Activated CD4-positive, CD25-positive, alpha-beta regulatory T cell treated with anti-CD3 and anti-CD28 coated beads, Interleukin-2, amount 50 U/mL, for 16 hours (primary cell): ENCODE results near the gene IPO13.

Experiments used
- DNase-seq: peaks from one replicate; pipeline ENCODE4 v3.0.0-alpha.2; 2020; ENCODE audit warnings: low read depth, low spot score

Gene IPO13

DNA sequence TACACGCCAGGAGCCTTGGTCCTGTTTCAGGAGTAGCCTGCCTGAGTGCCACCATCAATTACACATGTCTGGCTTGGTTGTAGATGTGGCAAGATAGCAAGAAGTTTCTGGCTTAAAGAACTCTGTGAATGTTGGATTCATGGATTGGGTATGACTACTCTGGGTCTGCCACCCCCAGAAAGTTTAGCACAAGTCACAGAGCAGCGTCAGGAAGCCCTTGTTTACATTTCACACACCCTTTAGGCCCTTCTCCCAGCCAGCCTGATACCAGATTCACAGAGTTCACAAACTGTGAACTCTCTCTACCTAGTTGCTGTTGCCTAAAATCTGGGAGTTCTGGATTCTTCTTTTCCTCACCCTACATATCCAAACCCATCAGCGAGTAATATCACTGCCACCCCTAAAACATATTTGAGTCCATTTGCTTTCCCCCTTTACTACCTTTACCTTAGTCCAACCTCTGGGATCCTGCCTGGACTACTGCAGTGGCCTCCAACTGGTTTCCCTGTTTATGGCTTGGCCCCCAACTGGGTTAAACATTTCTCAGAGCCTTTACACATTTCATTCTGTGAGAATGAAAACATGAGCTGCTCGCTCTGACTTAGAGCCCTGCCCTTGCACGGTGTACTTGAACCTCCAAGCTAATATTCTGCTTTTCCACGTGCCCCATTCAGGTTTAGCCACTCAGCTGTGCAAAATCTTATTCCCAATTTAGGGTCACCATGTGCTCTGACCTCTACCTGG is 40.6 kb downstream of the IPO13 start:
- no peak for DNase-seq

DNA sequence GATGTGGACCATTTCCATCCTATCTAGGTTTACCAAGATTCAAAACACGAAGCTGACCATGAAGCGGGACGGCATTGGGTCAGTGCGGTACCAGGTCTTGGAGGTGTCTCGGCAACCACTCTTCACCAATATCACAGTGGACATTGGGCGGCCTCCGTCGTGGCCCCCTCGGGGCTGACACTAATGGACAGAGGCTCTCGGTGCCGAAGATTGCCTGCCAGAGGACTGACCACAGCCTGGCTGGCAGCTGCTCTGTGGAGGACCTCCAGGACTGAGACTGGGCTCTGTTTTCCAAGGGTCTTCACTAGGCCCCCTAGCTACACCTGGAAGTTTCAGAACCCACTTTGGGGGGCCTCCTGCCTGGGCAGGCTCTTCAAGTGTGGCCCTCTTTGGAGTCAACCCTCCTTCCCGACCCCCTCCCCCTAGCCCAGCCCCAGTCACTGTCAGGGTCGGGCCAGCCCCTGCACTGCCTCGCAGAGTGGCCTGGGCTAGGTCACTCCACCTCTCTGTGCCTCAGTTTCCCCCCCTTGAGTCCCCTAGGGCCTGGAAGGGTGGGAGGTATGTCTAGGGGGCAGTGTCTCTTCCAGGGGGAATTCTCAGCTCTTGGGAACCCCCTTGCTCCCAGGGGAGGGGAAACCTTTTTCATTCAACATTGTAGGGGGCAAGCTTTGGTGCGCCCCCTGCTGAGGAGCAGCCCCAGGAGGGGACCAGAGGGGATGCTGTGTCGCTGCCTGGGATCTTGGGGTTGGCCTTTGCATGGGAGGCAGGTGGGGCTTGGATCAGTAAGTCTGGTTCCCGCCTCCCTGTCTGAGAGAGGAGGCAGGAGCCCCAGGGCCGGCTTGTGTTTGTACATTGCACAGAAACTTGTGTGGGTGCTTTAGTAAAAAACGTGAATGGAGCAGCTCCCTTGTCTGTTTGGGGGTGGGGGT is 43.8 kb downstream of the IPO13 start:
- DNase-seq = no peak

DNA sequence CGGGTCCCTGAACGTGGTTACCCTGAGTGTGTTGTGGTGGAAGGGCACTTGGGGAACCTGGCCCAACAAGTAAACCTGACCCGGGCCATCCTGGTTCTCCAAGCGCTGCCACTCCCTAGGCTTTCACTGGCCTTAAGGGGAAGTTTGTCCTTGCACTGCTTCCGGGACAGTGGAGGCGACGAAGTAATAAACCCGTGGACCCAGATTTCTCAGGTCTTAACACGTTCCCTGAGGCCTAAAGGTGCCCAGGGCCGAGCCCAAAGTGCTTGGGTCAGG is 44.4 kb downstream of the IPO13 start:
- DNase-seq = no peak

DNA sequence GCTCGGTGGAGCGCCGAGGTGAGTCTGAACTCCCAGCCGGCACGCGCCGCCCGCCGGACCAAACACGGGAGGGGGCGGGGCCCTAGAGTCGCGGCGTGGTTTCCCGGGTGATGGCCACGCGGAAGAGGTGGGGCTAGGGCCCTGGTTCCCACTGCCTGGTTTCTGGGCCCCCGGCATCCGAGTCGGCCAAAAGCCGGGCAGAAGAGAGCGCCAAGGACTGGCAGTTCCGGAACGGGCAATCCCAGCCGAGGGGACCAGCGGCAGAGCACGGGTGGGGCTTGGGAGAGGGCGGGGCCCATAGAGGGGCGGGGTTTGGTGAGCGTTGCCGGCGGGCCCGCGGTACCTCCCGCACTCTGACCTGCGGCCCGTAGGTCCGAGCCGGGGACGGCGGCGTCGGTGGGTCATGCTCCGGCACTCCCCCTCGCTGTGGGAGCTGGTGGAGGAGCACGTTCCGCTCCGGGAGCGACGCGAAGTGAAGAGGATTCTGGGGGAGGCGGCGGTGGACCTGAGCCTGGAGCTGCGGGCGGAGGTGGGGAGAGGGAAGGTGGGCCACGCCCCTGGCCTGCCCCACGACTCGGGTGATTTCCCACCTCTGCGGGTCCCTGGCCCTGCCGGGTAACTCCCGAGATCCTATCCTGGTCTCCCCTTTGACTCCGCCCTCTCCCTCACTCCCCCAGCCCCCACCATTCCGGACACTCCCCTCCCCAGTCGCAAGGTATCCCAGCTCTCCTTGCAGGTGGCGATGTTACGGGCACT is 44.9 kb downstream of the IPO13 start, which contains the start of gene CCDC24:
TSS of gene CCDC24 (plus strand) at position 124 of the 756 bp plus-strand sequence. CDS start at position 404, 280 bp downstream.
- peak; percentile 48 for DNase-seq

DNA sequence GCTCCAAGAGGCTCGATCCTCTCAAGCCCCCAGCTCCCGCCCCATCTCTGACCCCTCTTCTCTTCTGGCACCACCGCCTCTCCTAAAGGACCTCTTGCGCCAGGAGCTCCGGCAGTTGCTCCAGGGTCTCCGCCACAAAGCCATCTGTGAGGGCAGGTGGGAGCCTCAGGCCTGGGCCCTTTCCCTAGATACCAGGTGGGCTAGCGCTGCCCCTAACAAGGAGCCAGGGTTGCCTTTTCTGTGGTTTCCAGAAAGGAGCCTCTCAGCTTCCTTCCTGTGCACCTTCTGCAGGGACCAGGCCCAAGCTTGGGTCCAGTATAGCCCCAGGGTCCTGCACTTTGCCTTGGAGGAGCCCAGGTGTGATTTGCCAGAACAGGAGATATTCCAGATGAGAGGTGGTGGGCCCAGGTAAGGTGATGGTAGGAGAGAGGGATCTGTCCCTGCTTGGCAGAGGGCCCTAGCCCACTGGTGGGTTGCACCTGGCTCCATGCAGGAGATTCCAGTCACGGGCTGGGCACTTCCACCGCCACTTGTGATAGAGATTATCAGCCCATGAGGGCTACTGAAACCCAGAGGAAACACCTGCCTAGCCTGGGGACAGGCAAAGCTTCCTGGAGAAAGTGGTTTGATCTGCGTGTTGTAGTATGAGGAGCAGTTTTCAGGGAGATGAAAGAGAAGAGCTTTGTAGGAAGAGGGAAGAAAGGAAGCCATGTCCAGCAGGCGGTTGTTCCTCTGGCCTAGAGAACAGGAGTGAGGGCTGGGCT is 45.7 kb downstream of the IPO13 start:
- no peak for DNase-seq

DNA sequence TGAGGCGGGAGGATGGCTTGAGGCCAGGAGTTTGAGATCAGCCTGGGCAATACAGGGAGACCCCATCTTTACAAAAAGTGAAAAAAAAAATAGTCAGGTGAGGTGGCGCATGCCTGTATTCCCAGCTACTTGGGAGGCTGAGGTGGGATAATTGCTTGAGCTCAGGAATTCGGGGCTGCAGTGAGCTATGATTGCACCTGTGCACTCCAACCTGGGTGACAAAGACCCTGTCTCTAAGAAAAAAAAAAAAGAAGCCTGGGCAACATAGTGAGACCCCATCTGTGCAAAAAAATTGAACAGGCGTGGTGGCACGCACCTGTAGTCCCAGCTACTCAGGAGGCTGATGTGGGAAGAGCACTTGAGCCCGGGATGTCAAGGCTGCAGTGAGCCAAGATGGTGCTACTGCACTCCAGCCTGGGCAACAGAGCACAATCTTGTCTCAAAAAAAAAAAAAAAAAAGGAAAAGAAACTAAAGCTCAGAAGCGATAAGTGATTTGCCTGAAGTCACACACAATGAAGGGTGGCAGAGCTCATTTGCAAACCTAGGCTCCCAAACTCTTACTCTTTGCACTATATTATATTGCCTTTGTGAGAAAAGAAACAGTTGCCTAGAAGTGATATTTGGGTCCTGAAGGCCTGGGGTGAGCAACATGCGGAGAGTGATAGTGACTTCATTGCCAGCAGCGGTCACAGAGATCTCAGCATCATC is 46.6 kb downstream of the IPO13 start:
- DNase-seq = no peak

DNA sequence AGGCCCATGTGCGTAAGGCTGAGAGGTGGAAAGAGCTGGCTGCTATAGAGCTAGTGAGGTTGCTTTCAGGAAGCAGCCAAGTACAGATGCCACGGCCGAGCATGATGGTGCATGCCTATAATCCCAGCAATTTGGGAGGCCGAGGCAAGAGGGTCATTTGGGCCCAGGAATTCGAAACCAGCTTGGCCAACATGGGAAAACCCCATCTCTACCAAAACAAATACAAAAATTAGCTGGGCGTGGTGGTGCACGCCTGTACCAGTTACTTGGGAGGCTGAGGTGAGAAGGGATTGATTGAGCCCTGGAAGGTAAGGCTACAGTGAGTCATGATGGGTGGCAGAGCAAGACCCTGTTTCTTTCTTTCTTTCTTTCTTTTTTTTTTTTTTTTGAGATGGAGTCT is 47.3 kb downstream of the IPO13 start:
- no peak for DNase-seq

DNA sequence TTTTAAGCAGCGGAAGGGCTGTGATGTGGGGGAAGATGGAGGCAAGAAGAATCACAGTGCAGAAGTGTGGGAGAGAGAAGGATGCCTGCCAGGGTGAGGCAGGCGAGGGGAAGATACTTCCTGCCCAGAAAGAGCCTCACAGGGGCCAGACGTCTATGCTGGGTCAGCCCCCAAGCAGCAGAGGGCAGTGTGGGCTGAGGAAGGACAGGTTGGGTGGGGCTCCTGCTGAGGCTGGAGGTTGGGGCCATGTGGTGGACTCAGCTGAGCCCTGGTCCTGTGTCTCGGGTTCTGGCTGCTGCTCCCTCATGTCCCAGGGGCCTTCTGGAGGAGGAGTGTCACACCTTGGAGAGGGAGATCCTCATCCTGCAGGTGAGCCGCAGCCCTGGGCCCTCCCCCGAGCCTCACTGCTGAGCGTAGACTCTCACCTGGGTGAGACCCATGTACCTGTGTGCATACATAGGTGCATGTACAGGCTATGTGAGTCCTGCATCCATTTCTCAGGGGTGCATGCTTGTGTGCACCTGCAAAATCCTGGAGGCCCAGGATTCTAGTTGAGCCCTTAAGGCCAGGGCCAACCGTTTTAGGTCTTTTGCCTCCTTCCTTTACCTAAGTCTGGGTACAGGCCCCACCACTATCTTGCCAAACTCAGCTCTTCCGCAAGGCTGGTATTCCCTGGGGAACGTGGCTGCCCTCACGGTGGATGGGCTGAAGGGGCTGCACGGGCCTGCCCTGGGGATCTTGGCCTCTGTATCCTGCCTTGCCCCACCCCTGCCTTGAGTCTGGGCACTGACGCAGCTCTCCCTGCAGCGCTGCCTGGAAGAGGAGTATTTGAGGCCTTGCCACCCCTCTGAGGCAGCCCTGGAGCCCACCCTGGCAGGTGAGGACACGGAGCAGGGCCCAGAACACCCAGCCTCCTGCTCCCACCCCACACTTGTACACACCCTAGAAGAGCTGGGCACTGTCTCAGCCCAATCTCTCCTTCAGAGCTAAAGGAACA is 48.3 kb downstream of the IPO13 start:
- DNase-seq = no peak

DNA sequence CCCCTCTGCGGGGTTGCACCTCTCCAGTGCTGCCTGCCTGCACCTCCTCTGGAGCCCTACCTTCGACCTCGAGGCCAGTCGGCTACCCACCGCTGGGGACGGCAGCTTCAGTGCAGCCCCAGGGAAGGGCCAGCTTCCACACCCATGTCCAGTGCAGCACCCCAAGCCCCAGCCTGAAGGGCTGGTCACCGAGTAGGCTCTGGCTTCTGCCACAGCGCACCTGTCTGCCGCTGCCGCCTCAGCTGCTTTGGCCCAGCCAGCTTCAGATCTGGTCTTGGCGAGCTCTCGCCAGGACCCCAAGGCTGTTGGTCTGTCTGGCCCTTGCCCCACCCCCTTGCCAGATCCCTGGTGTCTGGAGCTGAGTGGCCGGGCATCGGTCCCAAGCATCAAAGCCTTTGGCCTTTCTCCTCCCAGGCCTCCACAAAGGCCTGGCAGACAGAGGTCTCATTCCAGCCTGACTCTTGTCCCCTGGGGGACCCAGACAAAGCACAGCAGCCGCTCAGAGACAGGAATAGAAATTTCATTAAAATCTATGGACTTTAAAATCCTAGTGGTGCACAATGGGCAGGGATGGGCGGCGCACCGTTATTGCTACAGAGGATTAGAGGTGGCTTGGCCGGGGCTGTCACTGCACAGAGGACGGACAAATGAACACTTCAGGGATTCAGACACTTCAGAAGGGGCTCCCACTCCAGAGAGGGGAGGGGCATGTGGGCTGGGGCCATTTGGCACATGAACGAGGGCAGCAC is 49.4 kb downstream of the IPO13 start:
- DNase-seq = no peak

DNA sequence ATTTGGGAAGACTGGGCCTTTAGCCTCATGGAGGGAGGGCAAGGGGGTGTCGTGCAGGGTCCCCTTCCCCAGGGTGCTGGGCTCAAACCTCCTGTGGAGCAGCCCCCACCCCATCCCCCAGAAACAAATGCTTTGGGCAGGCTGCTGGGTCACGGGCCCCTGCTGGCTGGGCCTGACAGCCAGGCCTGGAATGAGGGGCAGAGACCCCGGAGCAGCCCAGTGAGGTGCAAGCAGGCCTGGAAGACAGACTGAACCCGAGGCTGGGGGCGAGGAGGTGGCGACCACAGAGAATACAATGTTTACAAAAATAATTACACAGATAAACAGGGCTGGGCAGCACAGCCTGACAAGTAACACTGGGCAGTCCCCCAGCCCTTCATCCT is 50.0 kb downstream of the IPO13 start:
- DNase-seq = no peak

DNA sequence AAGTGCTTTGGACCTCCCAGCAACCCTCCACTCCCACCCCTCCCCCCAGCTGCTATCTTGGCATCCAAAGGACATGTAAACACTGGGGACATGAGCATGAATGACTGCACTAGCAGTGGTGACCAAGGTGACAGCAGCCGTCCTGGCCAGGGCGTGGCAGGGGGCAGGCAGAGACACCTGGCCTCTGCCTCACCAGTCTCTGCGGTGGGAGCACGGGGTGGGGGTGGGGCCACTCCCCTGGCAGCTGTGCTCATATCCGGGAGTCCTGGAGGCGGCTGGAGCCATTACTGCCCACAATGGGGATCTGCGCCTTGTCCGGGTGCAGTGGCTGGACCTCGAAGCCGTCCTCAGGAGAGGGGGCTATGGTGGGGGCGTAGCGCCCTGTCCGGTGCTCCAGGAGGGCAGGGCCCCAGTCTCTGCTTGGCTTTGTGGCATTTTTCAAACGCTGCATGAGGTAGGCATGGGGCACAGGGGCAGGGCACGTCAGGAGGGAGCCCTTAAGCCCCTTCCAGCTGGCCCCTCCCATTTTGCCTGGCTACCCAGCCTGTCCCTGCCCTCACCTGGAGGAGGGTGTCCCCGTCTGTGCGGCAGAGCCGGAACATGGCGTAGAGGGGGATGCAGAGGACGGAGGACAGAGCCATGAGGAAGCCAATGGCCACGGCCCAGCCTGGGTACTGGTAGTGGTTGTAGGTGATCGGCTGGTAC is 50.7 kb downstream of the IPO13 start:
- DNase-seq = no peak

DNA sequence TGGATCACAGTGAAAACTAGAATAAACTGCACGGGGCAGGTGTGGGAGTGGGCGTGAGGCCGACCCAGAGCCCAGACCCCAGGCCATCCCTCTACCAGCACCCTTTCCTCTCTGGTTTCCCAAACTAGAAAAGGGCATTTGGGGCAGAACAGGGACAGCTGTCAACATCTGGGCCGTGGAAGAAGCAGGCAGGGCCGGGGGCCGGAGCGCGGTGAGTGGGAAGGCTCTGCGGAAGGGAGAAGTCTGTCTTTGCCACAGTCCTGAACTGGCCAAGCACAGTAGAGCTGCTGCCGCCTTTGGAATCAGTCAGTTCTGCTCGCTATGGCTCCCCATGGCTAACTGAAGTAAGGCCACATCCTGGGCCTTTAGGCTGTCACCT is 51.2 kb downstream of the IPO13 start:
- DNase-seq = no peak

DNA sequence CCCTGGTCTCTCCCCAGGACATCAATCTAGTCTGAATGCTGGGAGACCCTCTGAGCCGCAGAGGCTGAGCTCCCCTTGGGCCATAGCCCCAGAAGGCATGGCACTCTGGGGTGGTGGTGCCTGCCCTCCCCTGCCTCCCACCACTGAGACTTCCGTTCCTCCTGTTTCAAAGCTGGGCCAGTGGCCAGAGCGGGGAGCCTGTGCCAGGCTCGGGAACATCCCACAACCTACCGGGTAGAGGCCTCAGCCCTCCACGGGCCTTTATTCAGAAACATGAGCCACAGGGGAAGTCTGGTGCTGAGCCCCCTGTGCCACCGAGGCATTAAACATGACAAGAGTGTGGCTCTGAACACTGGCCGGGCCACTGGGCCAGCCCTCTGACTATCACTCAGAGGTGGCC is 52.7 kb downstream of the IPO13 start:
- DNase-seq = no peak

DNA sequence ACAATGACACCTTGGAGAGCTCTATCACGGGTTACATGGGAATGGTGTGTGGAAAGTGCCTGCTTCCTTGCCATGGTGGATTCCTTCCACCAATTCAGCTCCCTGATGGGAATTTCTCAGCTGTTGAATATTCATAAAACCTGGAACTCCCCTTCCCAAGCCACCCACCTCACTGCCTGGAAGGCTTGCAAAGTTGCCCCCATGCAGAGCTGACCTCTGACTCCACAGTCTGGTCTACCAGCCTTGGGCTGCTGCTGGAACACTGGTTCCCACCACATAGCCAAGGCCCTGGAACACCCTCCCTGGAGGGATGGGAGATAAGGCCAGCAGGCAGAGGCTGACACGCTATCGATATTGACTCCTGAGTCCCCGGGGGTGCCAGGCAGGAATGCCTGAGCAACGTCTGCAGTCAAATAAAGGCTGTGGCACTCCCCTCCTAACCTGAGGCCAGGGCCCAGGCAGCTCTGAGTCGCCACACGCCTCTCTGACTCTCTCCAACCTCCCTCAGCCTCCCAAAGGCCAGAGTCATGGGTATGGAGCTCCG is 53.4 kb downstream of the IPO13 start:
- DNase-seq = no peak

DNA sequence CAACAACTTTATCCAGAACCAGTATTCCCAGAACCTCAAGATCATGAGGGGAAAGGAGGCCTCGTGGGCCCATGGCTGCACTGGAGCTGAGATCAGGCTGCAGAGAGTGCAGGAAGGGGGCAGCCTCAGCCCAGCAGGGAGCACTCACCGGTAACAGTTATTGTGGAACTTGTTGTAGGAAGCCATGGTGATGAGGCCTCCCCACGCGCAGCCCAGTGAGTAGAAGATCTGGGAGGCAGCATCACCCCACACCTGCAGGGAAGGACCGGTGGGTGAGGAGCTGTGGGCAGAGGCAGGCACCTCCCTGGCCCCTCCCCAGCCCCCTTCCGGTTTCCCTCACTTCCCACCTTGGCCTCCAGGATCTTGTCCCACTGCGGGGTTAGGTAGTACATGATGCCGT is 55.4 kb downstream of the IPO13 start:
- DNase-seq = no peak

DNA sequence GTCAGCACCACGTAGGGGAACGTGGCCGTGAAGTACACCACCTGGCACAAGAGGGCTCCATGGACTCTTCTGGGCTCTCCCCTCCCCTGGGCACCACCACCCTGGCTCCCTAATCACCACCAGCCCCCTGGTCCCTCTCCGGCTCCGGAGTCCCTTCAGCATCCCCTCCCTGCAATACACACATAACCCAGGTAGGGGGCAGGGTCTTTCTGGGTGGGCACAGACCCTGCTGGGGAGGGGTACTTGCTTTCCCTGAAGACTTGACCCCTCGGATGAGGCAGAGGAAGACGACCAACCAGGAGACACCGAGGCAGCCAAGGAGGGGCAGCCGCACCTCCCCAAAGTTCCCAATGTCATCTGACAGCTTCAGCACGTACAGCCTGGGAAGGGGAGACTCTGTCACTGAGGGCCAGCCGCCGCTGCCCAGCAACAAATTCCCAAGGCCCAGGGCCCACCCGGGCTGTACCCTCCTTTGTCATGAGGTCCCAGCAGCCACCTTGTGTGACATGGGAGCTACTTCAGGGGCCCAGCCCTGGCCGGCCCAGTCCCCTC is 55.9 kb downstream of the IPO13 start:
- no peak for DNase-seq

DNA sequence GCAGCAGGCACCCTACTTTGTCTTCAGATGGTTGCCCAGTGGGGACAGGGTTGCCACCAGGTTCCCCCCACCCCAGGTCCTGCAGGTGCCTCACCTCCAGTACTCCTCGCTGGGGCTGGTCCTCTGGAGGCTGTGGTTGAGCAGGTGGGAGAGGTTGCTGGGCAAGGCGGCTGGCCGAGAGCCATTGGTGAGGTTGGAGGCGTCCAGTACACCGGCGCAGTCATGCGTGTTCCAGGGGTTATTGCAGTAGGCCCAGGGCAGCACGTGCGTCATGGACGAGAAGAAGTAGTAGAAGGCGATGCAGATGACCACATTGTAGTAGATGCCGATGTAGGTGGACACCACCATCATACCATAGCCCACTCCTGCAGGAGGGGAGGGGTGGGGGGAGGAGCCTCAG is 61.5 kb downstream of the IPO13 start:
- DNase-seq = no peak

DNA sequence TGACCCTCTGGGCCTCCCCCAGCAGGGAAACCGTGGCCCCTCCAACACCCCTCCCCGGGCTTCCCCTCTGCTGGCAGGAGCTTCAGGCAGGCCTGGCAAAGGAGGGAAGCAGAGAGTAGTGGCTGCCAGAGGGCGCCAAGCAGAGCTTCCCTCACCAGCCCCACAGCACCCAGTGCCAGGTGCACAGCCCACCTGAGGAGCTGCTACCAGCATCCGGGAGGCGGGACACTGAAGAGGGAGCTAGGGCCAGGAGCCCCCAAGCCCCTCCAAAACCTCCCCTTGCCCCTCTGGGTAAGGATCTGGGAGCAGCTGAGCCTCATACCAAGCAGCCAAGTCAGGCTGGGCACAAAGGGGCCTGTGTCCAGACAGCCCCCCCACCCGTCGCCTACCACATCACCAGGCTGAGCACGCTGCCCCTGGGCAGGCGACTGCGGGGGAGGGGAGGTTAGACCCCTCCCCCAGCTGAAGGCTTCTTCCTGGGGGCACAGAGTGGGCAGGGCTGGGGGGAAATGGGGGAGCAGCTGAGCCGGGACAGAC is 64.3 kb downstream of the IPO13 start:
- DNase-seq = no peak
